H1 (cell line): ENCODE data around the gene ZIC1. TPM values are rescaled to one million over a fixed set of nuclear protein-coding genes. Genes with fewer than 3 reads are reported as not detected.
A peak's percentile ranks its signal among the peaks of the same experiment; 100 is the strongest.

ENCODE experiments used
- ASH2L ChIP-seq: fragments of 200-600, 300-600 bp; sonication (generic); IDR thresholded peaks from one replicate; pipeline ENCODE4 v1.7.1; 2017; ENCODE audit warnings: low read length
- BACH1 ChIP-seq: IDR thresholded peaks from 2 replicates; pipeline ENCODE4 v1.6.1; 2012; ENCODE audit warnings: low read length, improper control_type of control experiment
- BCL11A ChIP-seq, 2 experiments: IDR thresholded peaks; one replicate each; pipeline ENCODE4 v1.6.1; 2011; ENCODE audit warnings: low read depth in 2 of 2, low read length in 2 of 2, mild to moderate bottlenecking in 2 of 2
- BRCA1 ChIP-seq: IDR thresholded peaks from 2 replicates; pipeline ENCODE4 v1.6.1; 2012; ENCODE audit warnings: low read depth, low read length, improper control_type of control experiment
- CBX5 ChIP-seq: fragments of 300-800, 300-1000 bp; sonication (generic); IDR thresholded peaks from 2 replicates; pipeline ENCODE4 v1.7.1; 2016; ENCODE audit warnings: antibody characterized with exemption, low read length, low read depth
- CREB1 ChIP-seq: IDR thresholded peaks from 2 replicates; pipeline ENCODE4 v1.6.1; 2012; ENCODE audit warnings: inconsistent platforms
- EGR1 ChIP-seq: IDR thresholded peaks from 2 replicates; pipeline ENCODE4 v1.6.1; 2011; ENCODE audit warnings: low read depth, low read length, borderline replicate concordance
- FOSL1 ChIP-seq: IDR thresholded peaks from 2 replicates; pipeline ENCODE4 v1.6.1; 2011; ENCODE audit warnings: mild to moderate bottlenecking, low read depth, low read length, moderate library complexity; ENCODE audit not compliant: insufficient read depth
- GTF2F1 ChIP-seq: IDR thresholded peaks from 2 replicates; pipeline ENCODE4 v1.6.1; 2012; ENCODE audit warnings: low read depth, low read length, improper control_type of control experiment, borderline replicate concordance
- HDAC2 ChIP-seq, 2 experiments: fragments of 300-600 bp in 1 of 2; sonication (generic) in 1 of 2; IDR thresholded peaks; 2 replicates each; pipeline ENCODE4 v1.6.1; 2011 to 2012; ENCODE audit warnings: low read depth in 2 of 2, low read length in 2 of 2, mild to moderate bottlenecking in 2 of 2, moderate library complexity in 2 of 2, borderline replicate concordance in 1 of 2, inconsistent platforms in 1 of 2
- KDM1A ChIP-seq: fragments of 200-600, 300-600 bp; sonication (generic); IDR thresholded peaks from 2 replicates; pipeline ENCODE4 v1.7.1; 2016; ENCODE audit warnings: mild to moderate bottlenecking, low read length, borderline replicate concordance
- NANOG ChIP-seq: IDR thresholded peaks from 2 replicates; pipeline ENCODE4 v1.6.1; 2011; ENCODE audit warnings: low read length, low read depth, mild to moderate bottlenecking, inconsistent platforms; ENCODE audit not compliant: insufficient read depth, poor library complexity, severe bottlenecking
- NRF1 ChIP-seq: IDR thresholded peaks from 2 replicates; pipeline ENCODE4 v1.6.1; 2011; ENCODE audit warnings: mild to moderate bottlenecking, low read depth, low read length, improper control_type of control experiment
- POLR2A ChIP-seq, 2 experiments: IDR thresholded peaks; 1 replicate in 1 of 2; 2 replicates in 1 of 2; pipeline ENCODE4 v1.6.1; 2011; ENCODE audit warnings: low read depth in 2 of 2, low read length in 2 of 2, mild to moderate bottlenecking in 2 of 2; ENCODE audit errors: control extremely low read depth in 1 of 2
- POLR2AphosphoS5 ChIP-seq: IDR thresholded peaks from 2 replicates; pipeline ENCODE4 v1.6.1; 2011; ENCODE audit warnings: low read depth, low read length
- POU5F1 ChIP-seq: IDR thresholded peaks from 2 replicates; pipeline ENCODE4 v1.6.1; 2011; ENCODE audit warnings: low read depth, mild to moderate bottlenecking, low read length, moderate library complexity
- SRF ChIP-seq: IDR thresholded peaks from 2 replicates; pipeline ENCODE4 v1.6.1; 2011; ENCODE audit warnings: mild to moderate bottlenecking, low read depth, low read length, moderate library complexity
- TAF1 ChIP-seq: IDR thresholded peaks from 2 replicates; pipeline ENCODE4 v1.6.1; 2011; ENCODE audit warnings: mild to moderate bottlenecking, low read depth, low read length
- YY1 ChIP-seq: IDR thresholded peaks from 2 replicates; pipeline ENCODE4 v1.6.1; 2011; ENCODE audit warnings: low read depth, mild to moderate bottlenecking, low read length
- polyA plus RNA-seq, 7 experiments: library from polyadenylated mRNA; depleted of rRNA in 3 of 7; stranded (reverse) in 5 of 7; unstranded in 2 of 7; fragments of >200 nt in 5 of 7; fragments of 200-250 nt in 2 of 7; gene quantifications; 1 replicate in 5 of 7; 2 replicates in 1 of 7; 4 replicates in 1 of 7; pipeline versions ENCODE4 v1.2.1 to v1.2.3, GENCODE V29; 2011 to 2013; ENCODE audit warnings: missing spikeins in 2 of 7, mixed read lengths in 2 of 7
- total RNA-seq: library from RNA; stranded (reverse); fragmentation: NEBNext Ultra II Directional; extraction: Animal tissue kit (Norgen Biotek cat#: 25700); gene quantifications from 2 replicates; pipeline ENCODE4 v1.2.1, GENCODE V29; 2021
- TF ChIP-seq, protein P1 (sequence below): IDR thresholded peaks from 2 replicates; pipeline ENCODE4 v1.6.1; 2012; ENCODE audit warnings: inconsistent platforms

Gene ZIC1
- total and polyA plus RNA-seq, 2 of the 8 experiments (the other 6 are each of a cell fraction or from before 2014, with no cell fraction given): 0.80 to 2.2 TPM

DNA sequence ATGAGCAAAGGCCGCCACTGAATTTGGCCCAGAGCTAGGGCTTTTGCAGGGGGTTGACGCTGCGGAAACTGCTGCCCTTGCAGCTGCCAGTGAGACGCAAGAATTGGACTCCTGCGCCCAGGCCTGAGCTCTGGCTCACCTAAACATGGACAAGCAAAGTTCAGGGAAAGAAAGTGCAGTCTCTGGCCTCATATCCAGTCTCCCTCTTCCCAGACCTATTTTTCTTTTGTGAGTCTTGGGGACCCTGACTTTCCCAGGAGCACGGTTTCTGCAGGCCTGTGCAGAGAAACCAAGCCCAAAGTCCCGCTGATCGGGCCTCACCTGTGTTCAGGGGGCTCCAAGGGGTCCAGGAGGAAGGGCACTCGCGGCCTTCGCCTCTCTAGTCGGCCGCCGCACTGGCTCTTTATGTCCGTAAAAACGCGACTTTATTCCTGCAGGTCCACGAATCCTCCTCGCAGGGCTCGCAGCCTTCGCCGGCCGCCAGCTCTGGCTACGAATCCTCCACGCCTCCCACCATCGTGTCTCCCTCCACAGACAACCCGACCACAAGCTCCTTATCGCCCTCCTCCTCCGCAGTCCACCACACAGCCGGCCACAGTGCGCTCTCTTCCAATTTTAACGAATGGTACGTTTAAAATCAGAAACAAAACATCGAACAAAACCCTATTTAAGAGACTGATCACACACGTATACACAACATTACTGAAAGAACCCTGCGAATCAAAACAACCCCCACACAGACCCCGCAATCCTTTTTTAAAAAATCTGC is 3.9 kb downstream of the ZIC1 start (continued):
- TF ChIP-seq EGR1 (no peak), CBX5 (no peak), CREB1 (no peak), TAF1 (no peak), POU5F1 (no peak), POLR2AphosphoS5 (no peak), NRF1 (no peak), BACH1 (no peak), GTF2F1 (no peak), POLR2A (IDR thresholded peaks at IDR 0.05; ENCODE audit: control extremely low read depth in 1 of 2, low read depth in 2 of 2, low read length in 2 of 2) (no peak), HDAC2 (IDR thresholded peaks at IDR 0.05; ENCODE audit: borderline replicate concordance in 1 of 2, low read depth in 2 of 2, low read length in 2 of 2) (0 out of 4 replicates have a peak, but pooled peaks of 1 of the 2 experiments have one; percentile 26), KDM1A (no peak), BCL11A (IDR thresholded peaks at IDR 0.05; ENCODE audit: low read depth in 2 of 2, low read length in 2 of 2) (no peak), ASH2L (peak; percentile 89), FOSL1 (no peak), NANOG (no peak), BRCA1 (no peak), YY1 (no peak), SRF (no peak)
- TF ChIP-seq, protein P1, sequence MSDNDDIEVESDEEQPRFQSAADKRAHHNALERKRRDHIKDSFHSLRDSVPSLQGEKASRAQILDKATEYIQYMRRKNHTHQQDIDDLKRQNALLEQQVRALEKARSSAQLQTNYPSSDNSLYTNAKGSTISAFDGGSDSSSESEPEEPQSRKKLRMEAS: no peak
